ENCODE results near the gene MT1A. TPM values are rescaled to one million over a fixed set of nuclear protein-coding genes. Genes with fewer than 3 reads are reported as not detected.

MT1A gene
- total and polyA plus RNA-seq, 2 of the 8 experiments (the other 6 are each of a cell fraction or from before 2014, with no cell fraction given): not detected

- no peak for TF ChIP-seq CHD7 (IDR thresholded peaks at IDR 0.05; ENCODE audit: insufficient replicate concordance, low read length)
- no peak for TF ChIP-seq JUND (IDR thresholded peaks at IDR 0.05; ENCODE audit: low read length)
Observed at GRCh38 chr16:56658327-56658875, 19.9 kb downstream of the MT1A start (continued).

Measured in H1 (cell line).